ENCODE data around the gene ZNF462. TPM values are rescaled to one million over a fixed set of nuclear protein-coding genes. Genes with fewer than 3 reads are reported as not detected.
"Not testable (repeated sequence)": the region's sequence is repeated elsewhere in the genome, so short reads cannot be mapped to it uniquely, and the experiment has no call there.

Gene ZNF462
- total RNA-seq, 6 donors from 2014 or later, result 17.9 to 85.9 (median 21.2) TPM

DNA sequence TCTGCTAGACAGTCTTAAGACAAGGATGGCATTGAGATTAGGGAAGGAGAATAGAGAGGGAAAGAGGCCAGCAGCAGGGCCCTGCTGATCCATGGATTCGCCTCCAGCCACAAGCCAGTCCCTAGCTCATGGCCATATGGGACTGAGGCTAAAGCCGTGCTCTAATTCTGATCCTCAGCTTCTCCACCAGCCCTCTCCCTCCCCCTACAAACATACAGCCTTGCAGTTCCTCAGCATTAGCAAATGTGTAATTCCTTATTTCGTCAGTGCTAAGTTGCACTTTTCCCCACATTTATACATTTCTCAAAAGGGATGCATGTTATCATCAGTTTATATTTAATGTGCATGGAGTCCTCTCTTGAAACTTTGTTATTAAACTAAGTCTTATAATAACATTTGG, 34.8 kb downstream of the ZNF462 start:
- Histone ChIP-seq H3K36me3 (no peaks in the 10 kb centered on the region), H3K4me3 (no peak overlapping the region), H3K4me1 (peaks cover 4 to 17% (median 13%) of the 10 kb centered on the region in 4 donors), H3K27ac (no peak overlapping the region), H3K27me3 (no peaks in the 10 kb centered on the region), H3K9me3 (no peaks in the 10 kb centered on the region)
- no peak for DNase-seq
- TF ChIP-seq POLR2A (IDR thresholded peaks at IDR 0.05) (no peak), EP300 (IDR thresholded peaks at IDR 0.05) (no peak), CTCF (IDR thresholded peaks at IDR 0.05) (no peak), POLR2AphosphoS5 (IDR thresholded peaks at IDR 0.05) (no peak)
- 84 to 88% methylated on average over 3 of the region's 3 CpGs for WGBS, 2 donors
- ATAC-seq (ENCODE audit: low FRiP score in 2 of 2), result no peak

DNA sequence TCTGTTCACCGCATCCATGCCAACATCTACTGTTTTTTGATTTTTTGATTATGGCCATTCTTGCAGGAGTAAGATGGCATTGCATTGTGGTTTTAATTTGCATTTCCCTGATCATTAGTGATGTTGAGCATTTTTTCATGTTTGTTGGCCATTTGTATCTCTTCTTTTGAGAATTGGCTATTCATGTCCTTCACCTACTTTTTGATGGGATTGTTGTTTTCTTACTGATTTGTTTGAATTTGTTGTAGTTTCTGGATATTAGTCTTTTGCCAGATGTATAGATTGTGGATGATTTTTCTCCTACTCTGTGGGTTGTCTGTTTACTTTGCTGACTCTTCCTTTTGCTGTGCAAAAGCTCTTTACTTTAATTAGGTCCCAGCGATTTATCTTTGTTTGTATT, 37.6 kb downstream of the ZNF462 start:
- ATAC-seq (ENCODE audit: low FRiP score in 2 of 2); DNase-seq; H3K27me3 ChIP-seq; H3K4me3 ChIP-seq; H3K36me3 ChIP-seq; H3K4me1 ChIP-seq; H3K9me3 ChIP-seq; H3K27ac ChIP-seq: not testable (repeated sequence)
- WGBS, 2 donors, result 79 to 89% methylated on average over 2 of the region's 2 CpGs

DNA sequence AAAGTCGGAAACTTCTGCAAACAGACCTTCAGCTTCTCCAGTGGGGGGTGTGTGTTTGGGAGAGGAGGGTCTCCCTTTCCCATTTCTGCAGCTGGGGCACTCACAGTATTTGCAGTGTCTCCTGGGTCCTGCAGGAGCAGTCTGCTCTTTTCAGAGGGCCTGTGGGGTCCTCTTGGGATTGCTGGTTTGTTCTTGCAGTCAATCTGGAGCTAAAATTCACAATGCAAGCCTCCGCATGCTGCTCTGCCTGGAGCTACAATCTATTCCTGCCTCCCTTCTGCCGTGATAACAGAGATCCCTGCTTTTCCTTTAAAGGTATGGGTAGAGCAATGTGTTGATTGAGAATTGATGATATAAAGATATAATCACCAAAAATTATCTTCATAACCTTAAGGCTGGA, 43.2 kb downstream of the ZNF462 start:
- H3K27me3 ChIP-seq, result no peaks in the 10 kb centered on the region
- no peaks in the 10 kb centered on the region for H3K36me3 ChIP-seq
- no peaks in the 10 kb centered on the region for H3K4me1 ChIP-seq
- ATAC-seq (ENCODE audit: low FRiP score in 2 of 2) (no peak), DNase-seq (no peak)
- H3K9me3 ChIP-seq, result peaks cover 0 to 3% (median 0%) of the 10 kb centered on the region in 4 donors
- H3K4me3 ChIP-seq, result no peak overlapping the region
- TF ChIP-seq EP300 (IDR thresholded peaks at IDR 0.05) (no peak), POLR2AphosphoS5 (IDR thresholded peaks at IDR 0.05) (no peak), CTCF (IDR thresholded peaks at IDR 0.05) (no peak), POLR2A (IDR thresholded peaks at IDR 0.05) (no peak)
- no peak overlapping the region for H3K27ac ChIP-seq
- WGBS, 2 donors, result 88 to 92% methylated on average over 3 of the region's 3 CpGs

GRCh38 chr9:106911951-106912350, 49.0 kb downstream of the ZNF462 start:
- peaks cover 3 to 9% (median 6%) of the 10 kb centered on the region in 4 donors for H3K4me1 ChIP-seq
- no peaks in the 10 kb centered on the region for H3K9me3 ChIP-seq
- H3K36me3 ChIP-seq, result no peaks in the 10 kb centered on the region
- DNase-seq (no peak), ATAC-seq (ENCODE audit: low FRiP score in 2 of 2) (no peak)
- TF ChIP-seq POLR2AphosphoS5 (IDR thresholded peaks at IDR 0.05) (no peak), POLR2A (IDR thresholded peaks at IDR 0.05) (no peak), EP300 (IDR thresholded peaks at IDR 0.05) (no peak), CTCF (IDR thresholded peaks at IDR 0.05) (no peak)
- no peaks in the 10 kb centered on the region for H3K27me3 ChIP-seq
- H3K4me3 ChIP-seq, result no peak overlapping the region
- 77 to 91% methylated on average over 6 of the region's 6 CpGs for WGBS, 2 donors
- no peak overlapping the region for H3K27ac ChIP-seq

DNA sequence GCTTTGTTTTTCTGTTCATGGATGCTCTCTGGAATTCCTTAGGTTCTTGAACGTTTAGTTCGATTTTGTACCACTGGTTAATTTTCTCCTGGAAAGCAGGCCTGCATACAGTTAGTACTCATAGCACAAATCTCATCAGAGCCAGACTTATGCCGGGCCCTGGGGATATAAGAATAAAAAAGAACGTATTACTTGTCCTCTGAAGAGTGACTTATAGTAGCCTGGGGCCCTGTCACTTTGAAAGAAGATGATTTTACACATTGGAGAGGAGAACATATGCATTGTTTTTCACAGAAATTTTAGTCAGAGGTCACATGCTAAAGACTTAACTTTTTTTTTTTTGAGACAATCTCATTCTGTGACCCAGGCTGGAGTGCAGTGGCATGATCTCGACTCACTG, 50.3 kb downstream of the ZNF462 start:
- H3K27ac ChIP-seq, result no peak overlapping the region
- ATAC-seq (ENCODE audit: low FRiP score in 2 of 2) (no peak), DNase-seq (no peak)
- H3K27me3 ChIP-seq, result no peaks in the 10 kb centered on the region
- H3K4me3 ChIP-seq, result no peak overlapping the region
- no peaks in the 10 kb centered on the region for H3K36me3 ChIP-seq
- H3K4me1 ChIP-seq, result peaks cover 9 to 18% (median 12%) of the 10 kb centered on the region in 4 donors
- WGBS, 2 donors, result 86 to 93% methylated on average over 5 of the region's 5 CpGs
- no peak for TF ChIP-seq EP300 (IDR thresholded peaks at IDR 0.05)
- TF ChIP-seq POLR2AphosphoS5 (IDR thresholded peaks at IDR 0.05), result no peak
- no peak for TF ChIP-seq POLR2A (IDR thresholded peaks at IDR 0.05)
- no peak for TF ChIP-seq CTCF (IDR thresholded peaks at IDR 0.05)
- no peaks in the 10 kb centered on the region for H3K9me3 ChIP-seq
